Astrocyte of the cerebellum (primary cell): Measurements from ENCODE around the gene TKFC.

Source experiments
- DNase-seq: peaks from one replicate; pipeline ENCODE4 v3.0.0-alpha.2; 2011; ENCODE audit warnings: low read depth
- H3K4me3 ChIP-seq: 2 replicates; pipeline ENCODE4 v1.5.1; 2011; ENCODE audit warnings: mild to moderate bottlenecking, low read depth, low read length, moderate library complexity
- in situ Hi-C: cut with HindIII; loops from 2 replicates; pipeline ENCODE4 v1.10.0; 2017; ENCODE audit warnings: low sequenced_read_pairs
- TF ChIP-seq, protein P1 (sequence below): IDR thresholded peaks from 2 replicates; pipeline ENCODE4 v1.5.1; 2012; ENCODE audit warnings: low read length, low read depth, moderate library complexity, mild to moderate bottlenecking; ENCODE audit errors: missing control alignments

The TKFC gene

GRCh38 chr11:61357233-61357893, 24.3 kb downstream of the TKFC start:
- DNase-seq, result no peak
- TF ChIP-seq, protein P1, sequence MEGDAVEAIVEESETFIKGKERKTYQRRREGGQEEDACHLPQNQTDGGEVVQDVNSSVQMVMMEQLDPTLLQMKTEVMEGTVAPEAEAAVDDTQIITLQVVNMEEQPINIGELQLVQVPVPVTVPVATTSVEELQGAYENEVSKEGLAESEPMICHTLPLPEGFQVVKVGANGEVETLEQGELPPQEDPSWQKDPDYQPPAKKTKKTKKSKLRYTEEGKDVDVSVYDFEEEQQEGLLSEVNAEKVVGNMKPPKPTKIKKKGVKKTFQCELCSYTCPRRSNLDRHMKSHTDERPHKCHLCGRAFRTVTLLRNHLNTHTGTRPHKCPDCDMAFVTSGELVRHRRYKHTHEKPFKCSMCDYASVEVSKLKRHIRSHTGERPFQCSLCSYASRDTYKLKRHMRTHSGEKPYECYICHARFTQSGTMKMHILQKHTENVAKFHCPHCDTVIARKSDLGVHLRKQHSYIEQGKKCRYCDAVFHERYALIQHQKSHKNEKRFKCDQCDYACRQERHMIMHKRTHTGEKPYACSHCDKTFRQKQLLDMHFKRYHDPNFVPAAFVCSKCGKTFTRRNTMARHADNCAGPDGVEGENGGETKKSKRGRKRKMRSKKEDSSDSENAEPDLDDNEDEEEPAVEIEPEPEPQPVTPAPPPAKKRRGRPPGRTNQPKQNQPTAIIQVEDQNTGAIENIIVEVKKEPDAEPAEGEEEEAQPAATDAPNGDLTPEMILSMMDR, result no peak
- in situ Hi-C loops, result no loop called here
- no peak overlapping the region for H3K4me3 ChIP-seq

GRCh38 chr11:61357894-61358239, 24.8 kb downstream of the TKFC start:
- DNase-seq, result no peak
- in situ Hi-C loops, result no loop called here
- TF ChIP-seq, protein P1, result no peak

GRCh38 chr11:61358566-61358965, 25.5 kb downstream of the TKFC start:
- DNase-seq, result no peak
- TF ChIP-seq, protein P1, result no peak
- H3K4me3 ChIP-seq, result no peak overlapping the region
- in situ Hi-C loops, result no loop called here

More at GRCh38 chr11:61357894-61358239, 24.8 kb downstream of the TKFC start:
- no peak overlapping the region for H3K4me3 ChIP-seq

DNA sequence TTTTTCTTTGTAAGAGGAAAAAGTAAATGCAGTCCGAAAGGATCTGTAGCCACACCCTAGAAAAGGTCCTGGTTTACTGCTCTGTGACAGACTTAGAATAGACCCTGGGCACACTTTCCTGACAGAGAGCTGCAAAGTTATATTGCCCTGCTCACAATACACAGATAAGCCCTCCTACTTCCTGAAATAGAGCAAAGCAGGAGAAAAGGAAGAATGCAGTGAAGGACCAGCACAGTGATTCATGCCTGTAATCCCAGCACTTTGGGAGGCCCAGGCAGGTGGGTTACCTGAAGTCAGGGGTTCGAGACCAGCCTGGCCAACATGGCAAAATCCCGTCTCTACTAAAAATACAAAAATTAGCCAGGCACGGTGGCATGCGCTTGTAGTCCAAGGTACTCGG, 26.5 kb downstream of the TKFC start:
- no peak for DNase-seq
- in situ Hi-C loops, result no loop called here
- TF ChIP-seq, protein P1, result no peak
- H3K4me3 ChIP-seq, result no peak overlapping the region

DNA sequence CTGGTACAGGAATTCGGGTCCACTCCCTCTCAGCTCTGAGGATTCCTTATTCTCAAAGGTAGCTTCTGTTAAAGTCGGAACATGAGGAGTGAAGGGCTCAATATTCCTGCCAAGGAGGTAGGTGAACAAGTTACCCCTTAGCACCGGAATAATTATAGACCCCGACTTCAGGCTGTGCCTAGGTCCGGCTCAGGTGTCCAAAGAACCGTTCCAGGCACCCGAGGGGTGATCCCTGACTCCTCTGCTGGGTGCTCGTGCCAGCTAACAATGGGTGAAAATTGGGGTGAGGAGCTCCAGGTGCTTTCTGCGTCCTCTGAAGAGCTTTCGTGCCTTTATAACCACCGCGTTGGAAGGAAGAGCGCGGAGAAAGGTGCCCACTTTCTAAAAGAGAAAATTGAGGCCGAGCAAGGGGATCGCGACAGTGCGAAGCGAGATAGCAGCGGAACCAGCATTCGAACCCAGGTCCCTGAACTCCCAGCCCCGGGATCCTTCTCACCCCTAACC, 28.3 kb downstream of the TKFC start:
- DNase-seq, result no peak
- in situ Hi-C loops, result loop anchor here (5.0 kb wide), 1 partner anchor 34 kb away; no protein-coding TSS in a partner anchor
- H3K4me3 ChIP-seq, result peak overlapping the region; percentile 77
- TF ChIP-seq, protein P1, result no peak

DNA sequence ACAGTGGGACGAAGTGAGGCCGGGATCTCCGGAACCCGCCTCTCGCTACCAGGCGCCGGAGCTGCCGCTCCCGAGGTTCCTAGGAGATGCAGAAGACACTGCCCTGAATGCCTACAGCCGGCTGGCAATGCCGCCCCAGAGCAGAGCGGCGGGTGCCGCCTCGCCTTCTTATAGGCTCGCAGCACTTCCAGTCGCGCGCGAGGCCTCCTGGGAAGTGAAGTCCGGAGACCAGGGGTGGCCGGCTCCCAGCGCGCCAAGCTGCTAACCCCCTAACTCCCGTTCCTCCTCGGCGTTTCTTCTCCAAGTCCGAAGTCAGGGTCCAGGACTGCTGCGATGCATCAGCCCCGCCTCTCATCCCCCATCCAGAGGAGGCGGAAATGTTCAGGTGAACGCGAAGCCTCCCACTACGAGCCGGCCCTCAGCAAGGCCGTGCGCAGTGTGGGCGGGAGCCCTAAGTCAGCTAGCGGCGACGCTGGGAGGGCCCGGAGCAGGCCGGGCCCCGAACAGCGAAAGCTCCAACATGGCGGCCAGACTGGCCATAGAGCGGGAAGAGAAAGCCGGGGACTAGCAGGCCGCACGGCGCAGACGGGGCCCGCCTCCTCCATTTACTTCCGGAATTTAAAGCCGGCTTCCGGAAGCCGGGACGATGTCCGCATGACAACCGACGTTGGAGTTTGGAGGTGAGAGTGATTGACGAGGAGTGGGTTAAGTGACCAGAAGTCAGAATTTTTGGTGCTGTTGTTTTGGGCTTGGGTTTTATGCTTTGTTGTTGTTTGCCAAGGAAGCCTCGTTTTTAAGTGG, 28.9 kb downstream of the TKFC start, which contains the start of the genes CYB561A3 and TMEM138:
Gene CYB561A3 (minus strand): TSS at position 142 of the 801 bp plus-strand sequence. CDS start 5,169 bp downstream, outside the sequence.
Gene TMEM138 (plus strand): TSS at position 634 of the 801 bp plus-strand sequence. CDS start 2,017 bp downstream, outside the sequence.
- H3K4me3 ChIP-seq, result peak within 1 kb of the TSS; percentile 77
- peak; percentile 77 for DNase-seq
- TF ChIP-seq, protein P1, result no peak
- in situ Hi-C loops, result loop anchor here (5.0 kb wide), 1 partner anchor 35 kb away; no protein-coding TSS in a partner anchor
